NCI-H446 treated with DMSO at 0.1 percent for 48 hours (cell line): ENCODE data around the gene SHANK1.

Experiments
- DNase-seq: peaks from one replicate; lab custom pipeline; 2025; lab: John Stamatoyannopoulos, UW

The SHANK1 gene

GRCh38 chr19:50711805-50712204 is 7.8 kb downstream of the SHANK1 start:
- DNase-seq = no peak

- no peak for DNase-seq
Measured at GRCh38 chr19:50711196-50711595, 8.4 kb downstream of the SHANK1 start.

DNA sequence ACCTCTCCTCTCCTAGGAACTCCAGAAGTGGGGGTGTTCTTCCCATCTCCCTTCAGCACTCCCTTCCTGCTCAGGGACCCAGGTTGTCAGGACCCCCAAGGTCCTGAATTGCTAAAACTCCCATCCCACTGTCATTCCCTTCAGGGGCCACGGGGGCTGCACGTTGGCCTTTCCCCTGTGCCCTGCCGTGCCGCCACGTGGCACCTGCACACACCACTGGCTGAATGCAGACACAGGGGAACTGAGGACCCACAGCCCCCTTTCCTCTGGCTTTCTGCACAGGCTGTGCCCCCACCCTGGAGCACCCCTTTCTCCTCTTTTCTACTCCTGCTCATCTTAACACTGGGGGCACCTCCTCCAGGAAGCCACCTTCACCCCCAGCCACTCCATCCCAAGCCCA is 9.0 kb downstream of the SHANK1 start:
- DNase-seq = no peak

GRCh38 chr19:50710094-50710493 is 9.5 kb downstream of the SHANK1 start:
- DNase-seq = peak; percentile 13

DNA sequence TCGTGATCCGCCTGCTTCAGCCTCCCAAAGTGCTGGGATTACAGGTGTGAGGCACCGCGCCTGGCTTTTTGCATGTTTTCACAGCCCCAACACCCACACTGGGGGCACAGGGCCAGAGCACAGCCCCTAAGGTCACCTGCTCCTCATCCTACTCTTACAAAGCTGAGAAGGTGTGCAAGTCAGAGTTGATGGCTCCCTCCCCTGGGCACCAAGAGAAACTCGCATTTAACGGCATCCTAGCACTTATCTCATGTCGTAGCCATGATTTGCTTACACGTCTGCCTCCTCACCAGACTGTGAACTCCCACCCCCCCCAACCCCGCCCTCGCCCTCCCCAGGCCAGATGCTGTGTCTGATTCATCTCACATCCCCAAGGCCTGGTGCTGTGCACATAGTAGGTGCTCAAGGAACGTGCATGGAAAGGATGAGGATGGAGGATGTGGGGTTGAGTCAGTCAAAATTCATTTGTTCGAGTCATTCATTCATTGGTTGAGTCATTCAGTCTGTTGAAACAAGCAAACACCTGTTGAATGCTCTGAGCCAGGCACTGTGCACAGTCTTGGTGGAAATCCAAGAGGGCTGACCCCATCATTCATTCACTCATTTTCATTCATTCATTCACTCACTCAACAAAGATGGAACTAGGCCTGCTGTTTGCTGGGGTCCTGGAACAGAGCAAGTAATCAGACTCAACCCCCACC is 11.3 kb downstream of the SHANK1 start:
- no peak for DNase-seq

- DNase-seq = no peak
Measured at GRCh38 chr19:50706387-50706786, 13.2 kb downstream of the SHANK1 start.

DNA sequence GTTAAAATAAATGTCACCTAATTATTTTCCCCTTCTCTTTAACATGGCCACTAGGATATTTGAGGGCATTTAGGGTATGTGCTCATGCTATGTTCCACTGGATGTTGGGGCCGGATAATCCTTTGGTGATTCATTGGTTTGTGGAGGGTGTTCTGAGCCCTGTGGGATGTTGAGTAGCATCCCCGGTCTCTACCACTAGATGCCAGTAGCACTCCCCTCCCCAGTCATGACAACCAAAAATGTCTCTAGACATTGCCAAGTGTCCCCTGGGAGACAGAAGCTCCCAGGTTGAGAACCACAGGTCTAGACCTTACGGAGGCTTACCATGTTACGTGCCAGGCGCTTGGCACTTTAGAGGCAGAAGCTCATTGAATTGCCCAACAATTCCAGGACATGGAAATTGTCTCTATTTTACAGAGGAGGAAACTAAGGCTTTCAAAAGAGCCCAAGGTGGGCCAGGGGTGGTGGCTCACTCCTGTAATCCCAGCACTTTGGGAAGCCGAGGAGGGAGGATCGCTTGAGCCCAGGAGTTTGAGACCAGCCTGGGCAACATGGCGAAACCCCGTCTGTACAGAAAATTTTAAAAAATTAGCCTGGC is 14.1 kb downstream of the SHANK1 start:
- no peak for DNase-seq

- DNase-seq = no peak
Measured at GRCh38 chr19:50703915-50704796, 15.4 kb downstream of the SHANK1 start.

GRCh38 chr19:50702871-50703829 is 16.5 kb downstream of the SHANK1 start:
- DNase-seq = no peak

DNA sequence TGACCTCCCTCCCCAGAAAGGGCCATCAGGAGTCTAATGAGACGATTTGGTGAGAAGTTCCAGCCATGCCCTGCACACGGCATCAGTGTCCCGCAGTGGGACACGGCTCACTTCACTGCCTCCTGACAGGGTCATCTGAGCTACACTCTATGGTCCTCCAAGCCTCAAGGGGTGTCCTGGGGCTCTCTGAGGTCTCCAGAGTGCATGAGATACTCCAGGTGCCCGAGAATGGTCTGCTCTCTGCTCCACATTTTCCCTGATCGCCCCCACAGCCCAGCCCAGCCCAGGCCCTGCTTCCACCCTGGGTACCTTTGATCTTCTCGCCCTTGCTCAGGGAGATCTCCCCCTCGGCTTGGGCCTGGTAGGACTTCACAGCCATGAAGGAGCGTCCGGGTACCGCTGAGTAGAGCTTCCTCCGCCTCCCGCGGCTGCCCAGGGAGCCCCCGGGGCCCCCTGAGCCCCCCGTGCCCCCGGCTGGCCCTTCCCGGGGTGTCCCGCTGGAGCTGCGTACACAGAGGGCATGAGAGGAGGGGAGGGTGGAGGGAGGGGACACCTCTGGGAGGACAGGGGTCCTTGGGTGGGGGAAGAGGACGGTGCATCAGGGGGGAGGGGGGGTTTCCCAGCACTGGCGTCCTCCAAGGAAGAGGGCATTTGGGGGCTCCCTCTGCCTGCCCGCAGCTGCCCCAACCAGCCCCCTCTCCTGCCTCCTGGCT is 17.3 kb downstream of the SHANK1 start:
- no peak for DNase-seq

GRCh38 chr19:50701367-50701985 is 18.1 kb downstream of the SHANK1 start:
- no peak for DNase-seq

GRCh38 chr19:50697414-50698124 is 22.0 kb downstream of the SHANK1 start:
- no peak for DNase-seq

GRCh38 chr19:50696094-50696483 is 23.5 kb downstream of the SHANK1 start:
- no peak for DNase-seq

DNA sequence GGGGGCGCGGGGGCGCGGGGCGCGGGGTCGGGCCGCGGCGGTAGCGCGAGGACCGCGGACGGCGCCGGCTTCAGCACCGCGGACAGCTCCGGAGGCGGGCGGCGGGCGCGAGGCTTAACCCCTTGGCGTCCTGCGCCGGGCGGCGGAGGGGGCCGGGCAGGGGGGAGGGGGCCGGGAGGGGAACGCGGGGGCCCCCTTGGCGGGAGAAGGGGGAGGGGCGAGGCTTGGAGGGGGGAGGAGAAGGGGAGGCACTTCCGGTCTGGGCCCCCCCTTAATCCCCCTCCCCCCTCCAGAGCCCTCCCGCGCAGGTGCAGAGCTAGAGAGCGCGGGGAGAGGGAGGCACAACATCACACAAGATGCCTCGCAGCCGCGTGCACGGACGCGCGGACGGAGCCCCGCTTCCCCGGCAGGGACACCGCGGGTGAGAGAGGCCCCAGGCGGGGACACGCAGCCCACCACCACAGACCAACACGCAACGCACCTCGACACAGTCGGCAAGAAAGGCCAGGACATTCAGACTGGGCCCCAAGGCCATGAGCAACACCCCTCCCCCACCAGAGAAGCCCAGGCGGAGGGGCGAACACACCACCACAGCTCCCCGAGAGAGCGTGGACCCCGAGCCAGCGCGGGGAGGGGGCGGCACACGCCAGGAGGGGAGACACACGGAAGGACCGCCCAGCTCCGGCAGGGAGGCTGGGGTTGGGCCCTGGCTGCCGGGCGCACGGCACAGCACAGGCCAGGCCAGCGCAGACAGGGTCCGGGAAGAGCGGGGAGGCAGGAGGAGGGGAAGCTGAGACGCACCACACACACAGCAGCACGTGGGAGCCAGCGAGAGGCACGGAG is 24.1 kb downstream of the SHANK1 start:
- DNase-seq = no peak

DNA sequence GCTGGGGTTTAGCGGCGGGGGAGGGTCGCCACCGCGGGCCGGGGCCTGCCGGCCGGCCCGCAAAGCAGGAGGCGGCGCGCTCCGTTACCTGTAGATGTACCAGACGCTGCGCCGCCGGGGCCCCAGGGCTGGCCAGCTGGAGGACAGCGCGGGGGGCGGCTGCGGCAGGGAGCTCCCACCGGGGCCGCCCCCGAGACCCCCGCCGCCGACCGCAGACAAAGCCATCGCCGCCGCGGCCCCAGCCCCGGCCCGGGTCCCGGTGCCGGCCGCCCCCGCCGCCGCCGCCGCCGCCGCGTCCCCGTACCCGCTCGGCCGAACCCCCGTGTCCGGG is 24.8 kb downstream of the SHANK1 start:
- DNase-seq = no peak

- DNase-seq = no peak
Measured at GRCh38 chr19:50693064-50693975, 26.3 kb downstream of the SHANK1 start.

- DNase-seq = no peak
Measured at GRCh38 chr19:50690439-50690838, 29.2 kb downstream of the SHANK1 start.

GRCh38 chr19:50688766-50689165 is 30.8 kb downstream of the SHANK1 start:
- DNase-seq = no peak
